HTERT RPE-1 (cell line): Measurements from ENCODE around the gene SLC3A2.
"Not testable (repeated sequence)": the region's sequence is repeated elsewhere in the genome, so short reads cannot be mapped to it uniquely, and the experiment has no call there.

Experiments used
- in situ Hi-C: fragments of 300-500 bp; cut with MboI; formaldehyde crosslinking; loops from 4 replicates; pipeline ENCODE4 v1.14.3; 2020; ENCODE audit warnings: low sequenced_read_pairs

Gene SLC3A2

DNA sequence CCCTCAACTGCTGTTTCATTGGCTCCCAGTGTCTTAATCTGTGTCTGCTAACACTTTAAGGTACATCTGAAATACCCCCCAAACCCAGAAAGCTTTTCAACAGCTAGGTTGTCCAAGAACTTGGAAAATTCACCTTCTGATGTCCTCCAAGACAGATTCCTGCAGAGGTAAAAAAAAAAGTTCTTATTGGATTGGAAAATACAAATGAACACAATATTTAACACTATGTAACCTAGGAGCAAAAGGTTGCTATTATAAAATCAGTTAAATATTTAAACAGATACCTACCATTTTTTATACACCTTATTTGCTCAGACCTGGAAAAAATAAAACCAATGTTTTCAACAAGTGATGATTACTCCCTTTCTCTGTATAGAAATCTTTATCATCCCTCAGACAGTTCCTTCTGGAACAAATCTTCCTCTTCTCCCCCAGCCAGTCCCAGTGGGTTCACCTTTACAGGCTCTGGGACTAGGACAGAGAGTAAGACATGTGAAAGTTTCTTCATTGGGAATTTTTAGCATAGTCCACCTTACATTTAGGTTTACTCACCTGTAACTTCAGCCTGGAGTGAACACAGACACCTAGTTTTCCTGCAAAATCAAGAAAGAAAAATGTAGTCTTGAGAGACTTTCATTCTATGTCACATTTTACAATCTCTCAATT lies 28.0 kb upstream of the SLC3A2 start:
- in situ Hi-C loops = no loop called here

- in situ Hi-C loops = no loop called here
Observed at GRCh38 chr11:62853279-62853965, 27.3 kb upstream of the SLC3A2 start.

GRCh38 chr11:62854013-62854824 lies 26.5 kb upstream of the SLC3A2 start:
- in situ Hi-C loops = no loop called here

- in situ Hi-C loops = no loop called here
Observed at GRCh38 chr11:62854825-62855570, 25.7 kb upstream of the SLC3A2 start.

DNA sequence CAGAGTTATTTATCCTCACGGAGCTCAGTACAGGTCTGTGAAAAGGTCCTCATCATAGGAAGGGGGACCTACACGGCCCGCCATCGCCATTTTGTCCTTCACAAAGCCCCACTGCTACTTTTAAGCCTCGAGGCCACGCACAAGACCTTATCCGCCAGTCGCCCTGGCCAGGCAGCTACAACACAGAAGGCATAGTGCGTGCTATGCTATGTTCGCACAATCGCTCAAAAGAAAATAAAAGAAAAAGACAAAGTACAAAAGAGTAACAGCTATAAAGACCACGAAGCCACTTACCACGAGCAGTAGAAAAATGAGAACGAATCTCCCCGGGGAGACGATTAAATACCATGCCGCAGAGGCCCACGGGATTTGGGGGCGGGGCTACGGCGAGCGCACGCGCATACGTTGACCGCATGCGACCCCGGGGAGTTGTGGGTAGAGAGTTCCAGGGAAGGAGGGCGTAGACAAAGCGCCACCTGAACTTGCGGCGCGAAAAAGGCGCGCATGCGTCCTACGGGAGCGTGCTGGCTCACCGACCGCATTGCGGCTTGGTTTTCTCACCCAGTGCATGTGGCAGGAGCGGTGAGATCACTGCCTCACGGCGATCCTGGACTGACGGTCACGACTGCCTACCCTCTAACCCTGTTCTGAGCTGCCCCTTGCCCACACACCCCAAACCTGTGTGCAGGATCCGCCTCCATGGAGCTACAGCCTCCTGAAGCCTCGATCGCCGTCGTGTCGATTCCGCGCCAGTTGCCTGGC lies 24.9 kb upstream of the SLC3A2 start:
- in situ Hi-C loops = no loop called here

DNA sequence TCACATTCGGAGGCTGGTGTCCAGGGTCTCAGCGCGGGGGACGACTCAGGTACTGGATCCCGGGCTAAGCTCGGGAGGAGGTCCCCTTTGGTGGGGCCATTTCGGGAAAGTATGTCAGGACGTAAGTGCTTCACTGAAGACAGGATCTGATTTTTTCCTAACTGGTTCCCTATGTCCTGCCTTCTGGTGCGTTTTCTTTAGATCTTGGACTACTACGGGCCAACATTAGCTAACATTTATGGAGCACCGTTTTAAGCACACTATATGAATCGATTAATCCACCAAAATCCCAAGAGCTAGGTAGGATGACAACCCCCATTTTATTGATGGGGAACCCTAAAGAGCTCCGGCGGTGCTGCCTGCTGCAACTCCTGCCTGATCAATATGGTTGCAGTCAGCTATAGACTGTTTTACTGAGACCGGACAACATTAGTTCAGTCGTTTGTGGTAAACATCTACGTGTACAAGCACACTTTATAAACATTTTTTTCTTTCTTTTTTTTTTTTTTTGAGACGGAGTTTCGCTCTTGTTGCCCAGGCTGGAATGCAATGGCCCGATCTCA lies 24.3 kb upstream of the SLC3A2 start:
- in situ Hi-C loops = no loop called here

DNA sequence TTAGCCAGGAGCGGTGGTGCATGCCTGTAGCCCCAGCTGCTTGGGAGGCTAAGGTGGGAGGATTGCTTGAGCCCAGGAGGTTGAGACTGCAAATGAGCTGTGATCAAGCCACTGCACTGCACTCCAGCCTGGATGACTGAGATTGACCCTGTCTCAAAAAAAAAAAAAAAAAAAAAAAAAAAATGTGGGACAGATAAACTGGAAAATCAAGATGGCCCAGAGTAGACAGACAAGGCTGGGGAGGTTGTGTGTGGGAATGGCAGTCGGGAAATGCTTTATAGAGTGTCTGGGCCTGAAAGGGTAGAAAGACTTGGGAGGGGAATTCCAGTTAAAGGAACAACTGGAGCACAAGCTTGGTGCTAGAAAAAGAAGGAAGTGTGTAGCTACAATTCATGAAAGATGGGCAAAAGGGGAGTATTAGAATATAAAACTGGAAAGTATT lies 23.1 kb upstream of the SLC3A2 start:
- in situ Hi-C loops = no loop called here

GRCh38 chr11:62858201-62858600 lies 22.5 kb upstream of the SLC3A2 start:
- in situ Hi-C loops = no loop called here

GRCh38 chr11:62859281-62859703 lies 21.4 kb upstream of the SLC3A2 start:
- in situ Hi-C loops = not testable (repeated sequence)

GRCh38 chr11:62860835-62861563 lies 19.7 kb upstream of the SLC3A2 start:
- in situ Hi-C loops = no loop called here

DNA sequence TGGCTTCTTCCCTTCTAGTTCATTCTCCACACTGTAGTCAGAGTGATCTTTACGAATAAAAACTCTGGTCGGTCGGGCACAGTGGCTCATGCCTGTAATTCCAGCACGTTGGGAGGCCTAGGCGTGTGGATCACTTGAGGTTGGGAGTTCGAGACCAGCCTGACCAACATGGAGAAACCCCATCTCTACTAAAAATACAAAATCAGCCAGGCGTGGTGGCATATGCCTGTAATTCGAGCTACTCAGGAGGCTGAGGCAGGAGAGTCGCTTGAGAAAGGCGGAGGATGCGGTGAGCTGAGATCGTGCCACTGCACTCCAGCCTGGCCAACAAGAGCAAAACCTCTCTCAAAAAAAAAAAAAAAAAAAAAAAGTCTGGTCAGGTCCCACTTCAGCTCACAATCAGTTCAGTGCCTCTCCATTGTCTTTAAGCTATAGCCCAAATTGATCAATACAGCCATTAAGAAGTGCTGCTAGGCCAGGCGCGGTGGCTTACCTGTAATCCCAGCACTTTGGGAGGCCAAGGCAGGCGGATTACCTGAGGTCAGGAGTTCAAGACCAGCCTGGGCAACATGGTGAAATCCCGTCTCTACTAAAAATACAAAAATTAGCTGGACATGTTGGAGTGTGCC lies 19.0 kb upstream of the SLC3A2 start:
- in situ Hi-C loops = not testable (repeated sequence)

DNA sequence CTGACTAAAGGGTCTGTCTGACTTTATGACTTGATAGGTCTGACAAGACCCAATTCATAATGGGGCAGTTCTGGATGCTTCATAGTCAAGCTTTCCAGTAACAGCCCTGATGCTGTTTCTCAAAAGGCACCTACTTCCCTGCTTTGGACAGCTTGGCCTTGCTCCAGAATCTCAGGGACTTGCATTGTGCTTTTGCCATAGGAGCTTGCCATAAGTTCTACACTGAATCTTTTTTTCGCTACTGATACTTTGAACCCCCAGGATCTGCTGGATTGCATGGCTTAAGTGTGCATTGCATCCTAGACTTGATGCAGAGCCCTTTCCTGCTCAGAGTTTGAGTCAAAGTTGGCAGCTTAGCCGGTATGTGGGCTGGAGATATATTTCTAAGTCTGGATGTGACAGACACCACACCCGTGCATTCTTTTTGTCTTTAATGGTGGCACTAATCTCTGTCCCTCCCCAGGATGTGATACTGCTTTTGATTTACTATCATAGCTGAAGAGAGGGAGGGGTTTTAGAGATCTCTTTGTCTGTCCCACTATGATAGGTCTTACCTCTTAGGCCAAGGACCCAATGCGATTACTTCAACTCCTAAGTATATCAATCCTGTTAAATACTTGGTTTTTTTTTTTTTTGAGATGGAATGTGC lies 16.9 kb upstream of the SLC3A2 start:
- in situ Hi-C loops = no loop called here

- in situ Hi-C loops = no loop called here
Observed at GRCh38 chr11:62865635-62866034, 15.1 kb upstream of the SLC3A2 start.

DNA sequence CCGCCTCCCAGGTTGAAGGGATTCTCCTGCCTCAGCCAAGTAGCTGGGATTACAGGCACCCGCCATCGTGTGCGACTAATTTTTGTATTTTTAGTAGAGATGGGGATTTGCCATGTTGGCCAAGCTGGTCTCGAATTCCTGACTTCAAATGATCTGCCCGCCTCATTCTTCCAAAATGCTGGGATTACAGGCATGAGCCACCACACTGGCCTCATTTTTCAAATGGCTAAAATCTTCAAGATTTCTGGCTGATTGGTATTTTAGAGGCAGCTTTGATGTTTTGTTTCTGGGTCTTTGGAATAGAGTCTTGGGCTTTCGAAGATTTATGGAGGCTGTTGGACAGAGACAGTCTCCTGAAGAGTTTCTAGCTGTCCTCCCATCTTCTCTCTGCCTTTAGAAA lies 5.8 kb upstream of the SLC3A2 start:
- in situ Hi-C loops = no loop called here

DNA sequence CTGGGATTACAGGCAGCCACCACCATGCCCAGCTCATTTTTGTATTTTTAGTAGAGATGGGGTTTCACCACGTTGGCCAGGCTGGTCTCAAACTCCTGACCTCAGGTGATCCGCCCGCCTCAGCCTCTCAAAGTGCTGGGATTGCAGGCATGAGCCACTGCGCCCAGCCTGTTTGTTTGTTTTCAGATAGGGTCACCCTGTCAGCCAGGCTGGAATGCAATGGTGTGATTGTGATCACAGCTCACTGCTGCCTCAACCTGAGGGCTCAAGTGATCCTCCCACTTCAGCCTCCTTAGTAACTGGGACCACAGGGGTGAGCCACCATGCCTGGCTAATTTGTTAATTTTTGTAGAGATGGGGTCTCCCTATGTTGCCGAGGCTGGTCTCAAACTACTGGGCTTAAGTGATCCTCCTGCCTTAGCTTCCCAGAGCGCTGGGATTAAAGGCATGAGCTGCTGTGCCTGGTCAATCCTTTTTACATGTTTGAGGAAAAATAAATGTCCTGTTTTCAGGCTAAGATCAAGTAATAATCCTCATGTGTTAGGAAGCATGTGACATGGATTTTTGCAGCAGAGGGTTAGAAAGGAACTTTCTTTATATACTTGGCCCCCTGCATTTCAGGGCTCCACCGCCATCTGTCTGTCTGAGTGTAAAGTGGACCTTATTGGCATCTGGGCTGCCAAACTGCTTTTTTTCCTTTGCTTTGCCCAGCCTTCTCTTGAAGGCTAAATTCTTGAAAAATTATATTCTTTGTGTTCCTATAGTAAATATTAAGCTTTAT lies 4.8 kb upstream of the SLC3A2 start:
- in situ Hi-C loops = no loop called here

GRCh38 chr11:62876712-62877111 lies 4.0 kb upstream of the SLC3A2 start:
- in situ Hi-C loops = no loop called here

DNA sequence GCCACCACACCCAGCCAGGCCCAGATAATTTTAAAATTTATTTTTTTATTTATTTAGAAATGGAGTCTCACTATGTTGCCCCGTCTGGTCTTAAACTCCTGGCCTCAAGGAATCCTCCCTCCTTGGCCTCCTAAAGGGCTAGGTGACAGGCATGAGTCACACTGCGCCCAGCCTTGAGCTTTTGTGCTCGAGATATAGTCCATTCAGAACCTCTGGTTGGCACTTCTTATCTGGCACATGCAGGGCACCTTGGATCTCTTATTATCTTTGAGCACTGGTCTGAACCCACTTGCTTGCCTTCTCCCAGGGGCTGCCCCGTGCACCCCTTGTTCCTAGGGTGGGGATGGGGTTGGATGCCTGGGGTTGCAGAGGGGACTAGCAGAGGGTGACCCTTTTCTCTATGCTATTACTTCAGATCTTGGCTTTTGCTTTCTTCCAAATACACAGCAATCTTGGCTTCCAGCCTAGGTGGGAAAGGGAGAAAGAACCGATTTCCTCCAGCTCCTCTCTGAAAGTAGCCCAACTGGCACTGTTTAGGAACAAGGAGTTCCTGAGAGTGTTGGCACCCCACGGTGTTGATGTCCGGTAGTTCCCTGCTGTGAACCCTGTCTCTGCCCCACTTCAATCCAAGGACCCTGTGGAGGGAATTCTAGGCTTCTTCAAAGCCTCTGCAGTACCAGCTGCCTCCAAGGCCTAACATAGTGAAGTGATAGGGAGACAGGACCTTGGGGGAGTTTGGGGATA lies 1.3 kb upstream of the SLC3A2 start:
- in situ Hi-C loops = no loop called here
